GM12878 (cell line): ENCODE measurements around the gene TIPARP.

Experiments
- BHLHE40 ChIP-seq, 2 experiments: fragments of 450-650 bp in 1 of 2; IDR thresholded peaks; 2 replicates each; pipeline ENCODE4 v1.6.1; 2011 to 2017; ENCODE audit warnings: low read depth in 2 of 2, borderline replicate concordance in 1 of 2, improper control_type of control experiment in 1 of 2, low read length in 1 of 2, mild to moderate bottlenecking in 1 of 2
- CEBPB ChIP-seq, 2 experiments: fragments of 150-350 bp in 1 of 2; IDR thresholded peaks; 2 replicates each; pipeline ENCODE4 v1.6.1; 2012 to 2014; ENCODE audit warnings: low read depth in 2 of 2, low read length in 2 of 2, borderline replicate concordance in 1 of 2, inconsistent platforms in 1 of 2
- CTCF ChIP-seq, 3 experiments: IDR thresholded peaks in 2 of 3; conservative IDR thresholded peaks in 1 of 3; 2 replicates each; pipeline ENCODE4 v1.5.1; 2011; ENCODE audit warnings: low read depth in 3 of 3, low read length in 3 of 3, mild to moderate bottlenecking in 3 of 3, control low read depth in 2 of 3, moderate library complexity in 2 of 3, inconsistent platforms in 1 of 3, mixed read lengths in 1 of 3; ENCODE audit not compliant: control insufficient read depth in 2 of 3, insufficient read depth in 1 of 3; ENCODE audit errors: extremely low read depth in 1 of 3
- MAX ChIP-seq: IDR thresholded peaks from 2 replicates; pipeline ENCODE4 v1.6.1; 2012; ENCODE audit warnings: low read depth, low read length, improper control_type of control experiment
- NFIC ChIP-seq: IDR thresholded peaks from 2 replicates; pipeline ENCODE4 v1.6.1; 2012; ENCODE audit warnings: low read depth, mild to moderate bottlenecking, inconsistent platforms, low read length, moderate library complexity
- SUZ12 ChIP-seq: fragments of 200-600 bp; sonication (generic); IDR thresholded peaks from one replicate; pipeline ENCODE4 v1.6.1; 2018; ENCODE audit warnings: antibody characterized with exemption, mild to moderate bottlenecking; ENCODE audit not compliant: unreplicated experiment
- TCF12 ChIP-seq: IDR thresholded peaks from 2 replicates; pipeline ENCODE4 v1.6.1; 2011; ENCODE audit warnings: low read depth, mild to moderate bottlenecking, low read length

- TF ChIP-seq TCF12 (no peak), BHLHE40 (IDR thresholded peaks at IDR 0.05; ENCODE audit: borderline replicate concordance in 1 of 2, low read depth in 2 of 2, low read length in 1 of 2) (no peak), NFIC (no peak), CTCF (IDR thresholded peaks at IDR 0.05 in 2 of 3, conservative IDR thresholded peaks at IDR 0.05 in 1 of 3; ENCODE audit: control insufficient read depth in 2 of 3, extremely low read depth in 1 of 3, insufficient read depth in 1 of 3, low read depth in 3 of 3, low read length in 3 of 3) (no peak), SUZ12 (no peak), CEBPB (IDR thresholded peaks at IDR 0.05; ENCODE audit: borderline replicate concordance in 1 of 2, low read depth in 2 of 2, low read length in 2 of 2) (no peak), MAX (no peak)
Measured at GRCh38 chr3:156732715-156733421, 58.5 kb downstream of the TIPARP start.
